ENCODE results near the gene HHEX. TPM values are rescaled to one million over a fixed set of nuclear protein-coding genes. Genes with fewer than 3 reads are reported as not detected.

Gene HHEX
- 0.06 TPM in 1 of 2 replicates, not detected in the other for total RNA-seq (2014; rRNA removed)
- polyA plus RNA-seq (2012), result 0.27 TPM

DNA sequence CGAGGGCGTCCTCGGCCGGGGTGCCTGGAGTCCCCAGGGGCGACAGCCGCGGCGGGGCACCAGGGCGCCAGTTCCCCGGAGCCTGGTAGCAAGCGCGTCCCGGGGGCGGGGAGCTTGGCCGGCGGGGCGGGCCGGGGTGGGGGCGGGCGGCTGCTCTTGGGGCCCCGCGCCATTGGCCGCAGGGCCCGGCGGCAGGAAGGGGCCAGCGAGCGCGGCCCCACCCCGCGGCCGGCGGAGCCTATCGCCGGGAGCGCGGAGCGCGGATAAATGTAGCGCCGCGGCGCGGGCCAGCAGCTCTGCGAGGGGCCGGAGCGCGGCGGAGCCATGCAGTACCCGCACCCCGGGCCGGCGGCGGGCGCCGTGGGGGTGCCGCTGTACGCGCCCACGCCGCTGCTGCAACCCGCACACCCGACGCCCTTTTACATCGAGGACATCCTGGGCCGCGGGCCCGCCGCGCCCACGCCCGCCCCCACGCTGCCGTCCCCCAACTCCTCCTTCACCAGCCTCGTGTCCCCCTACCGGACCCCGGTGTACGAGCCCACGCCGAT is at the start of gene HHEX:
Gene HHEX (plus strand): TSS at position 293 of the 548 bp plus-strand sequence. CDS start 32 bp downstream, at position 325.
- DNase-seq (ENCODE audit: low read depth), result no peak

DNA sequence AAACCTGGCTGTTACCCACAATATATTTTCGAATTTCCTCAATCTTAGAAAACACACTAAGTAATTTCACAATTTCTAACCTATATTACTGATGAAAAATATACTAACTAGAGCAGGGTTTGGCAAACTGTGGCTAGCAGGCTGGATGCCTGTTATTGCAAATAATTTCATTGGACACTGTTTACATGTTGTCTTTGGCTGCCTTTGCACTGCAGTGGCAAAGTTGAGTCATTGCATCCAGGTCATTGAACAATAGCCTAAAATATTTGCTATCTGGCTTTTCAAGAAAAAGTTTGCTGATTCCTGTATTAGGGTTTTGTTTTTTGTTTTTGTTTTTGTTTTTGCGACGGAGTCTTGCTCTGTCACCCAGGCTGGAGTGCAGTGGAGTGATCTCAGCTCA is 49.6 kb upstream of the HHEX start:
- peak; percentile 52 for DNase-seq (ENCODE audit: low read depth)

DNA sequence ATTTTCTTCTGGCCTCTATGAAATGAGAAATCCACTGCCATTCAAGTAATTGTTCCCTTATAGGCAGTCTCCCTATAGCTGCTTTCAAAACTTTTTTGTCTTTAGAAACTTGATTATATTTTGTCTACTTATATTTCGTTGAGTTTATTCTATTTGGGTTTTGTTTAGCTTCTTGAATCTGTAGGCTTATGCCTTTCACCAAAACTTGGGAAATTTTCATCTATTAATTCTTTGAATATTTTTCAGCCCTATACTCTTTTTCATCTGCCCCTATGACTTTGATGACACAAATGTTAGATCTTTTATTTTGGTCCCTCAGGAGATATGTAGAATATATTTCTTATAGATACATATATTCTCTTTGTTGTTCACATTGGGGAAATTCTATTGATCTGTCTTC is 48.3 kb upstream of the HHEX start:
- no peak for DNase-seq (ENCODE audit: low read depth)

DNA sequence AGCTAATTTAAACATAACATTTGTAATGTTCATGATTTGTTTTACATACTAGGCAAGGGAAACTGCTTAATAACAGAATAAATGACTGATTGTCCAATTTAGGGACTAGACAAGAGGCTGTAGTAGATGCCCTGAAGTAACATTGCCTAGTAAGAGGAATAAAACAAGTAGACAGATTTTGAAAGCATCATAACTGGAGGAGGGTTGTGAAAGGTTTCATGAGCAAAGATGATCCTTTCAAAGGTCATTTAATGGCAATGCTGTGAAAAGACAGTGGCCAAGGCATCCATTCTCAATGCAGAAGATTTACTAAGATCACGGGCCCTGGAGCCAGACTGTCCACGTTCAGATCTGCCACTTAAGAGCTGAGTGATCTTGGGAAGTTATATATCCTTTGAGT is 44.8 kb upstream of the HHEX start:
- DNase-seq (ENCODE audit: low read depth), result no peak

DNA sequence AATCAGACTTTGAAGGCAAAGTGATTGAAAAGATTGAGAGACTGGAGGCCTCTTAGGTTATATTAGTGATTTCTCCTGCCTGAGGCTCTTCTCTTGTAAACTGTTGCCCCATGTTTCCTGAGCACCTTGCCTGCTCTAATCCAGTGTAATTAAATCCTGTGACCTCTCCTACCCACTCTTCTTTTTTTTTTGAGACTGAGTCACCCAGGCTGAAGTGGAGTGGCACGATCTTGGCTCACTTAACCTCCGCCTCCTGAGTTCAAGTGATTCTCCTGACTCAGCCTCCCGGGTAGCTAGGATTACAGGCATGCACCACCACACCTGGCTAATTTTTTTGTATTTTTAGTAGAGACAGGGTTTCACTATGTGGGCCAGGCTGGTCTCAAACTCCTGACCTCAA is 38.9 kb upstream of the HHEX start:
- DNase-seq (ENCODE audit: low read depth), result peak; percentile 9

DNA sequence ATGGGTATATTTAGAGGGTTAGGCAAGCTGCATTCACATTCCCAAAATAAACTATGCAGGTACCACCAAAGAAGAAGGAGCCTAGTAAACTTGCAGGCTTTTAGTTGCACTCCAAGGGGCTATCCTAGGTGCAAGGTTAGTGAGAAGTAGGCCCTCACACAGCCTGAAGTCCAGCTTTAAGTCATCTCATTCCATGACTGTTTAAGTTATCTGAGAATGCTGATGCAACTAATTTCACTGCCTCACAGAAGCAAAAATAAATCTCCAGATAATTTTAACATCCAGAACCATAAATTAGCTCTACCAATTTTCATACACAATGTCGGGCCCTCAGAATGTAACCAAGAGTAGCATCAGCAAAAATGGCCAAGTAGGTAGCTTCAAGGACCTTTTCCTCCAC is 34.3 kb upstream of the HHEX start:
- DNase-seq (ENCODE audit: low read depth), result no peak

DNA sequence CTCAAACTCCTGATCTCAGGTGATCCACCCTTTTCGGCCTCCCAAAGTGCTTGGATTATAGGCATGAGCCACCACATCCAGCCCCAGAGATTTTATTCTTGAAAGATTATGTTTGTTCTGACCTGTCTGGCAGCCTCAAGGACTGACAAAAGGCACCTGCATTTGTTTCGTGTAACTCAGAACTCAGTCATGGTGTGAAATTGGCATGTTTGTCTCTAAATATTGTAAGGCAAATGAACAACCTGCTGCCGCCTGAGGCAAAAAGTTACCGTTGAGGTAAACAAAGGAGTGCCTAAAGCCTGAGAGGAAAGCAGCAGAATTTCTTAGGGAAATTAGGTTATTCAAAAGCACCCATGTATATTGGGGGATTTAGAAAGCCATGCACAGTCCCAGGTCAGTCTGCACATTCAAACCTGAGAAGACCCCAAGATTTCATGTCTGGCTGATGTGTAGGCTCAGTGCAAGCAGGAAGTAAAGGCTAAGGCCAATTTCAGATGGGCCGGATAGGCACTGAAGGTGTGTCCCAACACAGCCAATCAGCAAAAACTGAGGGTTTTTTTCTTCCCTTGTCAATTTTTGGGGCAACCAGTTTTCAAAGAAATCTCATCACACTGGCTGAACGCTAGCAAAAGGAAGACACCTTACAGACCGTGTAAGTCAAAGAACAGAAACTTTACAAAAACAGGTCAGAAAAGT is 33.3 kb upstream of the HHEX start:
- DNase-seq (ENCODE audit: low read depth), result no peak

DNA sequence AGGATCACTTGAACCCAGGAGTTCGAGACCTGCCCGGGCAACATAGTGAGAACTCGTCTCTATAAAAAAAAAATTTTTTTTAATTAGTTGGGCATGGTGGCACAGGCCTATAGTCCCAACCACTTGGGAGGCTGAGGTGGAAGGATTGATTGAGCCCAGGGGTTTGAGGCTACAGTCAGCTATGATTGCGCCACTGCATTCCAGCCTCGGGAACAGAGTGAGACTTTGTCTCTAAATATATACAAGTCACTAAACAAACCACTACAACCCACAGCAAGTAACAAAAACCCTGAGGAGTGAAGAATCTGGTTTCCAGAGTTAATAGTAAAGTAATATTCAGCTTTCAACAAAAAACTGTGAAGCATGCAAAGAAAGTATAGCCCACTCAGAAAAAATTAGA is 32.7 kb upstream of the HHEX start:
- peak; percentile 19 for DNase-seq (ENCODE audit: low read depth)

DNA sequence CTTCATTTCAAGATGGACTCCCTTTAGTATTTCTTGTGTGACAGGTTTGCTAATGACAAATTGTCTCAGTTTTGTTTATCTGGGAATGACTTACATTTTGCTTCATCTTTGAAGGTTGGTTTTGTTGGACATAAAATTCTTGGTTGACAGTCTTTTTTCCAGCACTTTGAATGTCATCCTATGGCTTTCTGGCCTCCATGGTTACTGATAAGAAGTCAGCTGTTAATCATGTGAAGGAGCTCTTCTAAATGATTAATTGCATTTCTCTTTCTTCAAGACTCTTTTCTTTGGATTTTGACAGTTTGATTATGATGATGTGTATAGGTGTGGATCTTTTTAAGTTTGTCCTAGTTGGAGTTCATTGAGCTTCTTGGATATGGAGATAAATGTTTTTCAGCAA is 26.9 kb upstream of the HHEX start:
- DNase-seq (ENCODE audit: low read depth), result no peak

DNA sequence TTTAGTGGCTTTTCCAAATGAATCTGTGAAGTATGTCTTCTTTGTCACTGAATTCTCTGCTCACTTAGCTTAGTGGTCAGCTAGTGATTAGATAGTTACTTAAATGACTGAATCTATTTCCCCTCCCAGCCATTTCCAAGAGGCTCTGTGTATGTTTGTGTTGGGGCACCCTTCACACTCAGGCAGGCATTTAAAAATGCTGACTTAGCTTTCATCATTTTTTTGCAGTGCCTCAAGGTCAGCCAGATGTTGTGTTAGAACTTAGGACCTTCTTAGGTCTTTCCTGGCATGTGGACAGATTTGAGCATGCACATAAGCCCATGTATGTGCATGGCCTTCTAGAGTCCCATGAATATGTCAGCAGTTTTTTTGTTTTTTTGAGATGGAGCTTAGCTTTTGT is 25.4 kb upstream of the HHEX start:
- DNase-seq (ENCODE audit: low read depth), result no peak

DNA sequence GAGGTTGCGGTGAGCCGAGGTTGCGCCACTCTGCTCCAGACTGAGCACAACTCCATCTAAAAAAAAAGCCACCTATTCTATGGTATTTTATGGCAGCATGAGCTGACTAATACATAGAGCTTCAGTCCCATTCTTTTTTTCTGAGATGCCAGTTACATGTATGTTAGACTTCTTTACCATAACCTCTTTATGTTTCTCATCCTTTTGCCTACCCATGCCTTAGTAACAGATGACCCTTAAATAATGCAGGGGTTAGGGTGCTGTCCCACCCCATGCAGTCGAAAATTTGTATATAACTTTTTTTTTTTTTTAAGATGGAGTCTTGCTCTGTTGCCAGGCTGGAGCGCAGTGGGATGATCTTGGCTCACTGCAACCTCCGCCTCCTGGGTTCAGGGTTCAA is 22.7 kb upstream of the HHEX start:
- no peak for DNase-seq (ENCODE audit: low read depth)

DNA sequence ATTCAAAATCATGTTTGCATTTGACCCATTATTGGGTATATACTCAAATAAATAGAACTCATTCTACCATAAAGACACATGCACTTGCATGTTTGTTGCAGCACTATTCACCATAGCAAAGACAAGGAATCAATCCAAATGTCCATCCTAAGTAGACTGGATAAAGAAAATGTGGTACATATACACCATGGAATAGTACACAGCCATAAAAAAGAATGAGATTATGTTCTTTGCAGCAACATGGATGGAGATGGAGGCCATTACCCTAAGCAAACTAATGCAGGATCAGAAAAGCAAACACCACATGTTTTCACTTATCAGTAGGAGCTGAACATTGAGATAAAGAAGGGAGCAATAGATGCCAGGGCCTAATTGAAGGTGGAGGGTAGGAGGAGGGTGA is 12.0 kb upstream of the HHEX start:
- DNase-seq (ENCODE audit: low read depth), result no peak

DNA sequence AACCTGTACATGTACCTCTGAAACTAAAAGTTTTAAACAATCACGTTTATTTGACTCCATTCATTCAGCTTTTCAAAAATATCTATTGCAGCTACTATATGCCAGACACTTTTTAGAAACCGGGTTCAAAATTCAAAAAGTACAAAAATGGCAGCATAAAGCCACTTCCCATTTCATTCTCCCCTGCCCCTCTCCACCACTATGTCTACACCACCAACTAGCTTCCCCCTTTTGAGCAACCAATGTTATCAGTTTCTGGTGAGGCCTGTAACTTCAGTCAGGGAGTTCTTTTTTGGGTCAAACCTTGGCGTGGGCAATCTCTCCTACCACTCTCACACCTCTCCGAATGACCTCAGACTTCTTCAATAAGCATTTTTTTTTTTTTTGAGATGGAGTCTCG is 11.5 kb upstream of the HHEX start:
- no peak for DNase-seq (ENCODE audit: low read depth)

DNA sequence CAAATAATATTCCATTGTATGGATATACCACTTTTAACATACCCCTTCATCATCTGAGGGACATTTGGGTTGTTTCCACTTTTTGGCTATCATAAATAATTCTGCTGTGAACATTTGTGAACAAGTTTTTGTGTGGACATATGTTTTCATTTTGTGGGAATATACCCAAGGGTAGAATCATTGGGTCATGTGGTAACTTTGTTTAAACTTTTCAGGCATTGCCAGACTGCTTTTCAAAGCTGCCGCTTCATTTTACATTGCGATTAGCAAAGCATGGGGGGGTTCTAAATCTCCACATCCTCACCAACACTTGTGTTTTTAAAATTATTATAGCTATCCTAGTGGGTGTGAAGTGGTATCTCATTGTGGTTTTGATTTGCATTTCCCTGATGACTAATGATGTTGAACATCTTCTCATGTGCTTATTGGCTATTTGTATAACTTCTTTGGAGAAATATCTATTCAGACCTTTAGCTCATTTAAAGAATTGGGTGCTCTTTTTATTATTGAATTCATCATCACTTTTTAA is 8.4 kb upstream of the HHEX start:
- no peak for DNase-seq (ENCODE audit: low read depth)

DNA sequence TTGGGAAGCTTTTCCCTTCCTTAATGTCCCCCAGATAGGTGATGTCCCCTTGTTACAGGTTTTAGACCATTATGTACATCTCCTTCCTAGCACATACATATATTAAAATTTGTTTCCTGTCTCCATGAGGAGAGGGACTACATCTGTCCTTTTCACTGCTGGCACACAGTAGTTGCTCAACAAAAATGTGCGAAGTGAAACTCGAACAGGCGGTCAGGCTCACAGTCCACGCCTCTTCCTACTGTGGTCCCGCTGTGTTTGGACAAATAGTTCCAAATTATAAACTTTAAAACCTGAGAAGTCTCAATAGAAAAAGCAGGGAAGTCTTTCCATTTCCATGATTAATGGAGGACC is 1.2 kb upstream of the HHEX start:
- no peak for DNase-seq (ENCODE audit: low read depth)

DNA sequence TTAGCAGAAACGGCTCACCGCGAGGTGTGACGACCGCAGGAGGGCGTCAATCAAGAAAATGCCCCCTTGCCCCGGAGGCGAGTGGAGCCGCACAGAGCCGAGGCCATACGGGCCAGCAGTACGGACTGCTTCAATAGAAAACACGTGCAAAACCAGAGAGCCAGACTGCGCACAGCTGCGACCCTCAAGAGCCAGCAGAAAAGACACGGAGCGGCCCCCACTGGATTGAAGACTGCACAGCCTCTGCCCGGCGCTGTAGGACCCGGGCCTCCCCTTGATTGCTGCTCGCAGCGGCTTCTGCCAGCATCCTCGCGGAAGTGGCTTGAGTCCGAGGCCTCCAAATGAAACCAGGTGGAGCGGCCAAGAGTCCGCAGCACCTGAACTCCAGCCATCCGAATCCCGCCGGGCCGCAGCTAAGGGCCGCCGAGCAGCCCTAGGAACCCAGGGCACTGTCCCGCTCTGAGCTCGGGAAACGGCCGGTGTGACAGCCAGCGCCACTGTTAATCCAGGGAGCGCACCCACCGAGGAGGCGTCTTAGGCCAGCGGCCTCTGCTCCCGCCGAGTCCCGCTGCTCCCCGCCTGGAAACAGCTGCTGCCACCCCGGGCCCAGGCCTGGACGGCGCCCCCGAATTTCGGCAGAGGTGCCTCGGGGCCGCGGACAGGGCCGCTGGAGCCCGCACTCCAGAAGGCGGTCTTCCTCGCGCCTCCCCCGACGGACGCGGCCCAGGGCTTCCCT is 660 bp upstream of the HHEX start:
- no peak for DNase-seq (ENCODE audit: low read depth)

DNA sequence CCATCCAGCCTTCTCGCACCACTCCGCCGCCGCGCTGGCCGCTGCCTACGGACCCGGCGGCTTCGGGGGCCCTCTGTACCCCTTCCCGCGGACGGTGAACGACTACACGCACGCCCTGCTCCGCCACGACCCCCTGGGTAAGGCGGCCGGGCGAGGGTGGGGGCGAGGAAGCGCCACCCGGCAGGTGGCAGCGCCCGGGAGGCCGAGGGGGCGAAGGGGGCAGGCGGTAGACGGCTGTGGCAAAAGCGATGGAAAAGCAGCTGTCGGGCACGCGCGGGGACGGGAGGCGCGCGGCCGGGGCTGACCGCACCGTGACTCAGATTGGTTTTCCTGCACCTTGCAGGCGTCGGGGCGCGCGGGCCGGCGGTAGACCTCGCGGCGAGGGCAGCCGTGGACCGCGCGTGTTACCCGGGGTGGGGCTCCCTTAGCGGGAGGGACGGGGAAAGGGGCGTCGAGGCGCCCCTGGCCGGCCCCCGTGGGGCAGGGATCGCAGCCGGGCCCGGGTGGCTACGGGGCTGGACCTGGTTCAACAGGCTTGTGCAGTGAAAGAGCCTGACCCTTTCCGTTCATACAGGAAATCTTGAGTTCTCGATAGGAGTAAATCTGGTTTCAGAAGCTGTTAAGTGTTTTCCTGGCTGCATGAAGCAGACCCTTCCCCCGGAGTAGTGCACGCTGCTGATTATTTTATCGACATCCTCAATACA is 608 bp downstream of the HHEX start:
- DNase-seq (ENCODE audit: low read depth), result no peak

DNA sequence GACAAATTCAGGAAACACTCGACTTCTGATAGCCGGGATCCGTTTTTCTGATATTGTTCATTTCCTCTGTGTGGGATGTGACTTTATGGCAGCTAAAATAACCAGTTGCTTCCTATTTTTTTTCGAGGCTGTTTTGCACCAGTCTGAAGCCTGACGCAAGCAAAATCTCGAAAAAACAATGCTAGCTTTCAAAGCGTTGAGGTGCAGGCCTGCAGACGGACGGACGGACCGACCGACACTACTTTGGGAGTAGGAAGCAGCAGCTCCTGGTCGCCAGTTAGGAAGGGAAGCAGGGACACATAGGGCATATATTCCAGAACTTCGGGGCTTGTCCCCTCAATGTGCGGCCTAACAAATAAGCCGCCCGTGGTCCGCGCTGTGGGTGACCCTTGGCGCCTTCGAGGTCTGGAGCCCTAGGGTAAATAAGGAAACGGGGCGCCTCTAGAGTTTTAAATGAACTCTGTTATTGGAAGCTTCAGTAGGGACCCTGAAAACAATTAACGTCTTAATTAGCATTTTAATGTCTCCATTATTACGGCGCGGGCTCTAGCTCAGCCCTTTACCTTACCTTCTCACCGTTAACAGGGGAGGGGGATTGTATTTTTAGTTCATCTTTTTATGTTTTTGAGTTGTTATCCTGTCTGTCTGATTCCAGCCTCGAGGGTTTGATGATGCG is 1.3 kb downstream of the HHEX start:
- no peak for DNase-seq (ENCODE audit: low read depth)

DNA sequence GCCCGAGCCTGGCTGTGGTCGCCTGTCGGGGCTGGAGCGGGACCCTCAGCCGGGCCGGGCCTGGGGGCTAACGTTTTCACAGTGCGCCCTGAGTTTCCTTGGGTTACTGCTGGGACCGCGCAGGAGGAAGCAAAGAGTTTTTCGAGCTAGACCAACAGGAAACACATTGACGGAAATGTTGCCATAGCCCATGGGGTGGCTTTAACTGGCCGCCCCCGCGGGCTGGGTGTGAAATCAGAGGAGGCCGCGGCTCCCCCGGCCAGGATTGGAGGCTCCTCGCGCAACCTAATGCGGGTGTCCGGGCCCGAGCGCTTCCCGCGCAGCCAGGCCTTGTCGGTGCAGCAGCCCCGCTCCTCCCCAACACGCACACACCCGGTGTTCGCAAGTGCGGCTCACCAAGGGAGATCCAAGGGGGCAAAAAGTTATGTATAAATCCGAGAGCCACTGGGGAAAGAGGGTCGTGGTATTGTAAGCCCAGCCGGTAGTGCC is 1.9 kb downstream of the HHEX start:
- no peak for DNase-seq (ENCODE audit: low read depth)

DNA sequence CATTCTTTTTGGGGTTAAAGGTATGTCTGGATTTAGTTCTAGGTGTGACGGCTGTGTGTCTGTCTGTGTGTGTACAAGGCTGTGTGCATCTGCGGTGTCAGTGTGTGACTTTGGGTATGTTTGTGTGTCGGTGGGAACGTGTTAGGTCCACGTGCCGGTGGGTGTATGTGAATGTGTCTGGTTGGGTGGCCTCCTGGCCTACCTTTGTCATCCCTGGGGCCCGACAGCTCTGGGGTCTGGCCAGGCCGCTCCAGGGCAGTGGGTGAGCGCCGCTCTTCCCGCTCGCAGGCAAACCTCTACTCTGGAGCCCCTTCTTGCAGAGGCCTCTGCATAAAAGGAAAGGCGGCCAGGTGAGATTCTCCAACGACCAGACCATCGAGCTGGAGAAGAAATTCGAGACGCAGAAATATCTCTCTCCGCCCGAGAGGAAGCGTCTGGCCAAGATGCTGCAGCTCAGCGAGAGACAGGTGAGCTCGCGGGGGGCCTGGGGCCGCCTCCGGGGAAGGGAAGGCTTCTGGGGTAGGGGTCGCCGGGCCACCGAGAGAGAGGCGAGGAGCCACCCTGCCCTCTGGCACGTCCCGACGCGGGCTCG is 2.4 kb downstream of the HHEX start:
- DNase-seq (ENCODE audit: low read depth), result no peak
